K562 (cell line): ENCODE data around the gene SNAPC5. TPM values are rescaled to one million over a fixed set of nuclear protein-coding genes. Genes with fewer than 3 reads are reported as not detected.

ENCODE experiments used
- CREB1 ChIP-seq, 2 experiments: sonication (generic) in 1 of 2; formaldehyde crosslinking in 1 of 2; IDR thresholded peaks; 2 replicates each; pipeline versions ENCODE4 v1.6.1 to v1.8.0; 2012 to 2022; ENCODE audit warnings: inconsistent platforms in 1 of 2, mild to moderate bottlenecking in 1 of 2, missing genetic modification reagents in 1 of 2, moderate library complexity in 1 of 2
- ESRRB ChIP-seq: fragments of 250-450 bp; sonication (Bioruptor Pico); IDR thresholded peaks from 2 replicates; pipeline ENCODE4 v1.5.0; 2020; ENCODE audit warnings: mild to moderate bottlenecking, moderate library complexity, borderline replicate concordance
- HDAC1 ChIP-seq, 2 experiments: fragments of 450-650 bp; IDR thresholded peaks; 2 replicates each; pipeline ENCODE4 v1.6.1; 2016 to 2017; ENCODE audit warnings: inconsistent platforms in 1 of 2, mild to moderate bottlenecking in 1 of 2, moderate library complexity in 1 of 2
- LCOR ChIP-seq: sonication (generic); formaldehyde crosslinking; IDR thresholded peaks from 2 replicates; pipeline ENCODE4 v1.8.0; 2022; ENCODE audit warnings: mild to moderate bottlenecking, missing genetic modification reagents
- SMARCE1 ChIP-seq: fragments of 450-650 bp; IDR thresholded peaks from 2 replicates; pipeline ENCODE4 v1.7.1; 2016; ENCODE audit warnings: mild to moderate bottlenecking
- polyA plus RNA-seq, 8 experiments: library from polyadenylated mRNA; depleted of rRNA in 4 of 8; stranded (reverse) in 5 of 8; unstranded in 3 of 8; fragments of >200 nt; fragmentation: Nextera tagmentation in 2 of 8; fragmentation: Illumina TruSeq in 1 of 8; extraction: Ambion mirVana in 2 of 8; extraction: Trizol in 1 of 8; gene quantifications; 2 replicates each; pipeline versions ENCODE4 v1.2.1 to v1.2.3, GENCODE V29; 2011 to 2014; ENCODE audit warnings: inconsistent platforms in 1 of 8, missing spikeins in 1 of 8
- total RNA-seq, 7 experiments: library from RNA; depleted of rRNA in 6 of 7; stranded (reverse); fragments of >200 nt in 6 of 7; fragmentation: Illumina TruSeq in 2 of 7; extraction: Trizol in 2 of 7; gene quantifications; 2 replicates each; pipeline versions ENCODE4 v1.2.1 to v1.2.3, GENCODE V29; 2011 to 2021; ENCODE audit warnings: low replicate concordance in 1 of 7
- TF ChIP-seq, protein P1 (sequence below): fragments of 200-600 bp; sonication (generic); IDR thresholded peaks from one replicate; pipeline ENCODE4 v1.6.1; 2012; ENCODE audit warnings: mild to moderate bottlenecking, low read depth, low read length, inconsistent platforms

The SNAPC5 gene
- total and polyA plus RNA-seq, 9 of the 15 experiments (the other 6 are each of a cell fraction or from before 2014, with no cell fraction given): 52.8 to 155 (median 96.5) TPM

DNA sequence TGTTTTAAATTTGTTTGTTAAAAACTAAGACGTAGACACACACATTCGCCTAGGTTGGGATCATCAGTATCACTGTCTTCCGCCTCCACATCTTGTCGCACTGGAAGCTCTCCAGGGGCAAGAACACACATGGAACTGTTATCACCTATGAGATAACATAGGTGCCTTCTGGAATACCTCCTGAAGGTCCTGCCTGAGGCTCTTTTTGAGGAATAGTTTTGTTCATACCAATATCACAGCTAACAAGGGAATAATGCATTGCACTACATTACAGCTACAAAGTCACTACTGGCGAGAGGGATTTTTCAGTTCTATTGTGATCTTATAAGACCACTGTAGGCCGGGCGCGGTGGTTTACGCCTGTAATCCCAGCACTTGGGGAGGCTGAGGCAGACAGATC is 37.5 kb upstream of the SNAPC5 start (continued):
- TF ChIP-seq, protein P1, sequence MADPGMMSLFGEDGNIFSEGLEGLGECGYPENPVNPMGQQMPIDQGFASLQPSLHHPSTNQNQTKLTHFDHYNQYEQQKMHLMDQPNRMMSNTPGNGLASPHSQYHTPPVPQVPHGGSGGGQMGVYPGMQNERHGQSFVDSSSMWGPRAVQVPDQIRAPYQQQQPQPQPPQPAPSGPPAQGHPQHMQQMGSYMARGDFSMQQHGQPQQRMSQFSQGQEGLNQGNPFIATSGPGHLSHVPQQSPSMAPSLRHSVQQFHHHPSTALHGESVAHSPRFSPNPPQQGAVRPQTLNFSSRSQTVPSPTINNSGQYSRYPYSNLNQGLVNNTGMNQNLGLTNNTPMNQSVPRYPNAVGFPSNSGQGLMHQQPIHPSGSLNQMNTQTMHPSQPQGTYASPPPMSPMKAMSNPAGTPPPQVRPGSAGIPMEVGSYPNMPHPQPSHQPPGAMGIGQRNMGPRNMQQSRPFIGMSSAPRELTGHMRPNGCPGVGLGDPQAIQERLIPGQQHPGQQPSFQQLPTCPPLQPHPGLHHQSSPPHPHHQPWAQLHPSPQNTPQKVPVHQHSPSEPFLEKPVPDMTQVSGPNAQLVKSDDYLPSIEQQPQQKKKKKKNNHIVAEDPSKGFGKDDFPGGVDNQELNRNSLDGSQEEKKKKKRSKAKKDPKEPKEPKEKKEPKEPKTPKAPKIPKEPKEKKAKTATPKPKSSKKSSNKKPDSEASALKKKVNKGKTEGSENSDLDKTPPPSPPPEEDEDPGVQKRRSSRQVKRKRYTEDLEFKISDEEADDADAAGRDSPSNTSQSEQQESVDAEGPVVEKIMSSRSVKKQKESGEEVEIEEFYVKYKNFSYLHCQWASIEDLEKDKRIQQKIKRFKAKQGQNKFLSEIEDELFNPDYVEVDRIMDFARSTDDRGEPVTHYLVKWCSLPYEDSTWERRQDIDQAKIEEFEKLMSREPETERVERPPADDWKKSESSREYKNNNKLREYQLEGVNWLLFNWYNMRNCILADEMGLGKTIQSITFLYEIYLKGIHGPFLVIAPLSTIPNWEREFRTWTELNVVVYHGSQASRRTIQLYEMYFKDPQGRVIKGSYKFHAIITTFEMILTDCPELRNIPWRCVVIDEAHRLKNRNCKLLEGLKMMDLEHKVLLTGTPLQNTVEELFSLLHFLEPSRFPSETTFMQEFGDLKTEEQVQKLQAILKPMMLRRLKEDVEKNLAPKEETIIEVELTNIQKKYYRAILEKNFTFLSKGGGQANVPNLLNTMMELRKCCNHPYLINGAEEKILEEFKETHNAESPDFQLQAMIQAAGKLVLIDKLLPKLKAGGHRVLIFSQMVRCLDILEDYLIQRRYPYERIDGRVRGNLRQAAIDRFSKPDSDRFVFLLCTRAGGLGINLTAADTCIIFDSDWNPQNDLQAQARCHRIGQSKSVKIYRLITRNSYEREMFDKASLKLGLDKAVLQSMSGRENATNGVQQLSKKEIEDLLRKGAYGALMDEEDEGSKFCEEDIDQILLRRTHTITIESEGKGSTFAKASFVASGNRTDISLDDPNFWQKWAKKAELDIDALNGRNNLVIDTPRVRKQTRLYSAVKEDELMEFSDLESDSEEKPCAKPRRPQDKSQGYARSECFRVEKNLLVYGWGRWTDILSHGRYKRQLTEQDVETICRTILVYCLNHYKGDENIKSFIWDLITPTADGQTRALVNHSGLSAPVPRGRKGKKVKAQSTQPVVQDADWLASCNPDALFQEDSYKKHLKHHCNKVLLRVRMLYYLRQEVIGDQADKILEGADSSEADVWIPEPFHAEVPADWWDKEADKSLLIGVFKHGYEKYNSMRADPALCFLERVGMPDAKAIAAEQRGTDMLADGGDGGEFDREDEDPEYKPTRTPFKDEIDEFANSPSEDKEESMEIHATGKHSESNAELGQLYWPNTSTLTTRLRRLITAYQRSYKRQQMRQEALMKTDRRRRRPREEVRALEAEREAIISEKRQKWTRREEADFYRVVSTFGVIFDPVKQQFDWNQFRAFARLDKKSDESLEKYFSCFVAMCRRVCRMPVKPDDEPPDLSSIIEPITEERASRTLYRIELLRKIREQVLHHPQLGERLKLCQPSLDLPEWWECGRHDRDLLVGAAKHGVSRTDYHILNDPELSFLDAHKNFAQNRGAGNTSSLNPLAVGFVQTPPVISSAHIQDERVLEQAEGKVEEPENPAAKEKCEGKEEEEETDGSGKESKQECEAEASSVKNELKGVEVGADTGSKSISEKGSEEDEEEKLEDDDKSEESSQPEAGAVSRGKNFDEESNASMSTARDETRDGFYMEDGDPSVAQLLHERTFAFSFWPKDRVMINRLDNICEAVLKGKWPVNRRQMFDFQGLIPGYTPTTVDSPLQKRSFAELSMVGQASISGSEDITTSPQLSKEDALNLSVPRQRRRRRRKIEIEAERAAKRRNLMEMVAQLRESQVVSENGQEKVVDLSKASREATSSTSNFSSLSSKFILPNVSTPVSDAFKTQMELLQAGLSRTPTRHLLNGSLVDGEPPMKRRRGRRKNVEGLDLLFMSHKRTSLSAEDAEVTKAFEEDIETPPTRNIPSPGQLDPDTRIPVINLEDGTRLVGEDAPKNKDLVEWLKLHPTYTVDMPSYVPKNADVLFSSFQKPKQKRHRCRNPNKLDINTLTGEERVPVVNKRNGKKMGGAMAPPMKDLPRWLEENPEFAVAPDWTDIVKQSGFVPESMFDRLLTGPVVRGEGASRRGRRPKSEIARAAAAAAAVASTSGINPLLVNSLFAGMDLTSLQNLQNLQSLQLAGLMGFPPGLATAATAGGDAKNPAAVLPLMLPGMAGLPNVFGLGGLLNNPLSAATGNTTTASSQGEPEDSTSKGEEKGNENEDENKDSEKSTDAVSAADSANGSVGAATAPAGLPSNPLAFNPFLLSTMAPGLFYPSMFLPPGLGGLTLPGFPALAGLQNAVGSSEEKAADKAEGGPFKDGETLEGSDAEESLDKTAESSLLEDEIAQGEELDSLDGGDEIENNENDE: no peak
- TF ChIP-seq HDAC1 (IDR thresholded peaks at IDR 0.05) (no peak), CREB1 (IDR thresholded peaks at IDR 0.05) (no peak), CREB1 (CRISPR knock-in tag; IDR thresholded peaks at IDR 0.05) (no peak), SMARCE1 (no peak), ESRRB (CRISPR knock-in tag) (no peak), LCOR (CRISPR knock-in tag) (no peak)
